ENCODE measurements around the gene YWHAG. TPM values are rescaled to one million over a fixed set of nuclear protein-coding genes. Genes with fewer than 3 reads are reported as not detected.
"Not testable (repeated sequence)": the region's sequence is repeated elsewhere in the genome, so short reads cannot be mapped to it uniquely, and the experiment has no call there.

The YWHAG gene
- total RNA-seq, 1 experiment from 2014 or later: 84.6 TPM

GRCh38 chr7:76380623-76380966 lies 21.8 kb upstream of the YWHAG start:
- no peak for DNase-seq (ENCODE audit: low spot score)

GRCh38 chr7:76377186-76377918 lies 18.6 kb upstream of the YWHAG start:
- no peak for DNase-seq (ENCODE audit: low spot score)

GRCh38 chr7:76375251-76375650 lies 16.5 kb upstream of the YWHAG start:
- no peak for DNase-seq (ENCODE audit: low spot score)

DNA sequence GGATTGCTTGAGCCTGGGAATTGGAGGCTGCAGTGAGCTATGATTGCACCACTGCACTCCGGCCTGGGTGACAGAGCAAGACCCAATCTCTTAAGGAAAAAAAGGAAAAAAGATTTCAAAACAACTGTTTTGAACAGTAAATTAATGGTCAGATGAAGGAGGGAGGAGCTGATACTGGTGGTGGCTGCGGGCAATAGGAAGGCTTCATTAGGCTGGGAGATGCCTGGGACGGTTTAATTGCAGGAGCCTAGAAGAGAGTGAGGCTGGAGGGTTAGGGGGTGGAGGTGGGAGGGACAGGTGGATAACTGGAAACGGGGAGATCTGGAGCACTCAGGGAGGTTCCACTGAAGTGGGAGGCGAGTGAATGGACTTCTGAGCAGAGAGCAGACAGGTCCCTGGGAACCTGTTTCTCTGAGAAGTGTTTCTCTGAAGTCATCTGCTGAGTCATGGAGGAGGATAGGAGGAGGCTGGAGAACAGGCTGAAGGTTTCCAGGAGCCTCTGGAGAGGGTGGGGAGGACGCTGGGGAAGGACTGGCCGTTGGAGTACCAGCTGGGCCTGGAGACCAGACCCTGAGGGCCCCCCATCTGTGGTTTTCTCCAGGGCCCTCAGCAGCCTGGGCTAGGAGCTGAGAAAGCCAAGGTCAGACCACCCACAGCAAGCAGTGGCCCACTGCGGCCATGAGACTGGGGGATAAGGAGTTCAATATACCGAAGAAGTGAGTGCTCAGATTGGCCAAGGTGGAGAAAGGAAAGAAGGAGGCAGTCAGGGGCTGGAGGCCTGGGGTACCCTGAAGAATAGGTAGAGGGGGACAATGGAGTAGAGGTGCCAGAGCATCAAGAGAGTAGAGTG lies 14.4 kb upstream of the YWHAG start:
- peak; percentile 76 for DNase-seq (ENCODE audit: low spot score)

DNA sequence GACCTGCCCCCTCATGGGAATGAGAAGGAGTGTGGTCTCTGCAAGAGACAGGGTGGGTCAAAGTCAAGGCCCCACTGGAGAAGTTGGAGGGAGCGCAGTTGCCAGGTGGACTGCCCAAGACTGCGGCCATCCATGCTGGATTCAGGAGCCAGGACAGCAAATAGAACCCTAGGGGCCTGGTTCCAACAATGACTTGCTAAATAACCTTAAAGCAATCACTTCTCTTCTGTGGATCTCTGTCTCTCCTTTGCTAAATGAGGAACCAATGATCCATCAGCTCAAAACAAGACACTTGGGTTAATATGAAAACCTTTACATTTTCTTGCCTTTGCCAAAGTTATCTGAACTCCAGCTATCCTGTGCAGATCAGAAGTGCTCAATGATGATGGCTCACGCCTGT lies 12.6 kb upstream of the YWHAG start:
- DNase-seq (ENCODE audit: low spot score): no peak

GRCh38 chr7:76369018-76369417 lies 10.2 kb upstream of the YWHAG start:
- DNase-seq (ENCODE audit: low spot score): no peak

GRCh38 chr7:76368190-76368589 lies 9.4 kb upstream of the YWHAG start:
- no peak for DNase-seq (ENCODE audit: low spot score)

GRCh38 chr7:76364198-76364584 lies 5.4 kb upstream of the YWHAG start:
- no peak for DNase-seq (ENCODE audit: low spot score)

DNA sequence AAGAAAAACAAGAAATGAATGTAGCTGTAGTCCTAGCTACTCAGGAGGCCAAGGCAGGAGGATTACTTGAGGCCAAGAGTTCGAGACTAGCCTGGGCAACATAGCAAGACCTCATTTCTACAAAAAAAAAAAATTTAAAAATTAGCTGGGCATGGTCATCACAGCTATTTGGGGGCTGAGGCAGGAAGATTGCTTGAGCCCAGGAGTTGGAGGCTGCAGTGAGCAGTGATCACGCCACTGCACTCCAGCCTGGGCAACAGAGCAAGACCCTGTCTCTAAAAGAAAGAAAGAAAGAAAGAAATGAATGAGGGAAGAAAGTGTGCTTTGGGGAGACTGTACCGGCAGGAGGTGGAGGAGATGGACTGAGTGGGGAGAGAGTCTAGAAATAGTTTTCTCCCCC lies 5.0 kb upstream of the YWHAG start:
- not testable (repeated sequence) for DNase-seq (ENCODE audit: low spot score)

- DNase-seq (ENCODE audit: low spot score): no peak
Observed at GRCh38 chr7:76359978-76360638, 1.3 kb upstream of the YWHAG start.

GRCh38 chr7:76359111-76359977 lies 553 bp upstream of the YWHAG start:
- DNase-seq (ENCODE audit: low spot score): peak; percentile 99

GRCh38 chr7:76358011-76358480 lies 745 bp downstream of the YWHAG start:
- DNase-seq (ENCODE audit: low spot score): peak; percentile 75

DNA sequence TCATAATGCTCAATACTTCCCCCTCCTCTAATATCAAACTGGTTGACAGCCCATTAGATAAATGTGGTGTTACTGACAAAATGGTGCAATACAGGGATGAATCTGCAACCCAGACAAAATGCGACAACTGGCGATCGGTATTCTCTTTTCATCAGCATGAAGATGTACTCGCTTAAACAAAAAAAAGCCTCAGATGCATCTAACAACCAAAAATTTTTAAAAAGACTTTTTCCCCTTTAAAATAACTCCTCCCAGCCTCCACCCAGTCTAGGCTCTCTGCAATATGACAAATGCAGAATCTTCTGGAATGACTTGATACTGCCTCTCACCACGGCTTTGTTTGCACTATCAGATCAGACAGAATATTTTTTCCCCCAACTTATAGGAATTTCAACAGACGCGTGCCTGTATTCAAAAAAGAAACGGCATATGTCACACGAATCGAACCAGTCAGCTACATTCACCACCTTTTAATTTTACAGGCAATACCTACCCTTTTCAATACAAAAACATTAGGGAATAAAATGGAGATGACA lies 1.2 kb downstream of the YWHAG start:
- peak; percentile 71 for DNase-seq (ENCODE audit: low spot score)

- peak; percentile 87 for DNase-seq (ENCODE audit: low spot score)
Observed at GRCh38 chr7:76356823-76357222, 2.0 kb downstream of the YWHAG start.

DNA sequence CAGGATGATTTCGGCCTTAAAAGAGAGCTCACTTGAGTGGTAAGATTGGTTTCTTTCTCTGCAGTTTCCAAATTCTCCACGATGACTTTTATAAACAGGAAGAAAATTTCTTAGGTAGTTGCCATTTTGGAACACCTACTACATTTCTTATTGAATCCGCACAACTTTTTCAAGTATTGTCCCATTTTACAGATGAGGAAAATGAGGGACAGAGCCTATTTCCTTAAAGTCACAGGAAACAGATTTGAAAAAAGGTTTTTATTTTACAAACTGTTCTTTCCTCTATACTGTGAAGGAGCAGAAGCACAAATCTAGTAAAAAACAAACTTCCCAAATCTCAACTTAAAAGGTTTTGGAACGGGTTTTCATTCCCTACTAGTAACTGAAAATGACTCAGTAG lies 2.7 kb downstream of the YWHAG start:
- DNase-seq (ENCODE audit: low spot score): no peak

- DNase-seq (ENCODE audit: low spot score): no peak
Observed at GRCh38 chr7:76354981-76355730, 3.6 kb downstream of the YWHAG start.

DNA sequence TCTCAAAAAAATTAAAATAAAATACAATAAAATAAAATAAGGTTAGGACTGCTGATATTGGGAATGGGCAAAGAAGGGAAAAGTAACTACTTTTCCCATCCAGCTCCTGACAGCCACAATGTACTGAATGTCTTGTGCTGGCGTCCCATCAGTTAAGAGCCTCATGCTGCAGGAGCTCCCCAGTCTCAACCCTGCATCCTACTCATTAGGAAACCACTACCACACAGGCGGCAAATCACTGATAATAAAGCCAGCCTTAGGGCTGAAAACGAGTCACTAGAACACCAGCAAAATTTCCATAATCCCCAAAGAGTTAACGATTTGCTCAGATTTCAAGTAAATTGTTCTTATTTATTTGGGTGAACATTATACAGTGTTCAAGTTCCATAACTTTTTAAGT lies 4.3 kb downstream of the YWHAG start:
- DNase-seq (ENCODE audit: low spot score): no peak

DNA sequence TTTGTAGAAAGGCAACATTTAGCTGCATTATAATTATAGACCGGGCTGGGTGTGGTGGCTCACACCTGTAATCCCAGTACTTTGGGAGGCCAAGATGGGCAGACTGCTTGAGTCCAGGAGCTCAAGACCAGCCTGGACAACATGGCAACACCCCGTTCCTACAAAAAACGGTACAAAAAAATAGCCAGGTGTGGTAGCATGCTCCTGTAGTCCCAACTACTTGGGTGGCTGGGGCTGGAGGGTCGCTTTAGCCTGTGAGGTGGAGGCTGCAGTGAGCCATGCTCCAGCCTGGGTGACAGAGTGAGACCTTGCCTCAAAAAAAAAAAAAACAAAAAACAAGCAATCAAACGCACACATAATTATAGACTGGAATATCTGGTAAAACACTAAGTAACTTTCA lies 5.0 kb downstream of the YWHAG start:
- no peak for DNase-seq (ENCODE audit: low spot score)

DNA sequence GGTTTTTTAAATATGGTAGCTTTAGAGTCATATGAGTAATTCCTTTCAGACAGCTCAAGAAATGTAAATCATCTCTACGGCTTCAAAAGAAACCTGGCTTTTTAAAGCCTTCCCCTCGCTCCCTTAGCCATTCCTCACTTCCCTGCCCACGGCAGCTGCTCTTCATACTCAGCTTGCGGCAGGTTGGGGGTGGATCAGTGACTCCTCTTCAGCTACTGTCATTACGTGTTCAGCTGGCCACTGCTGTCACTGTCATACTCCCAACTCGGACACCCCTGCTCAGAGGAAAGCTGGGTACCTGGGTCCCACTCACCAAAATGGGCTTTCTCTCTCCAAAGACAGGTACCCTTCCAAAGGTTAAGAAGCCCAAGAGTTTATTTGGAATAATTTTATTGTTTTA lies 6.6 kb downstream of the YWHAG start:
- DNase-seq (ENCODE audit: low spot score): no peak

- no peak for DNase-seq (ENCODE audit: low spot score)
Observed at GRCh38 chr7:76351372-76351771, 7.4 kb downstream of the YWHAG start.
